Endothelial cell of umbilical vein (primary cell): Measurements from ENCODE around the gene INPP5A. TPM values are rescaled to one million over a fixed set of nuclear protein-coding genes. Genes with fewer than 3 reads are reported as not detected.

ENCODE experiments used
- BruUV-seq: library from RNA; stranded (reverse); fragments of 400-500 nt; replicated peaks from 2 replicates; lab custom pipeline; 2021; lab: Mats Ljungman, UMichigan
- CTCF ChIA-PET: fragments of 300-600, 350-600 bp; sonication (Branson Sonifier 250); formaldehyde crosslinking; loops from one replicate; lab custom pipeline; 2021; ENCODE audit warnings: antibody characterized with exemption, inconsistent platforms; lab: Charles Lee
- POLR2A ChIA-PET: fragments of 300-600, 350-600 bp; sonication (Branson Sonifier 250); formaldehyde crosslinking; loops from one replicate; lab custom pipeline; 2021; ENCODE audit warnings: antibody characterized with exemption, inconsistent platforms; lab: Charles Lee
- DNase-seq: peaks from one replicate; pipeline ENCODE4 v3.0.0-alpha.2; 2011; ENCODE audit warnings: low read depth, low spot score
- FAIRE-seq: peaks from 2 replicates; lab custom pipeline; 2011; peaks lifted over from hg19 to GRCh38; lab: Jason Lieb, UNC
- H2AFZ ChIP-seq: 2 replicates; pipeline ENCODE4 v1.6.0; 2012; ENCODE audit warnings: low read depth, low read length, control low read depth, inconsistent platforms
- H3K27ac ChIP-seq: 2 replicates; pipeline ENCODE4 v1.5.1; 2011; ENCODE audit warnings: low read depth, mild to moderate bottlenecking, control low read depth, low read length, moderate library complexity; ENCODE audit not compliant: insufficient read depth
- H3K27me3 ChIP-seq, 2 experiments: 2 replicates each; pipeline versions ENCODE4 v1.6.0 to v1.6.1; 2011; ENCODE audit warnings: low read length in 2 of 2, mixed read lengths in 1 of 2; ENCODE audit not compliant: control insufficient read depth in 2 of 2, insufficient read depth in 2 of 2
- H3K36me3 ChIP-seq, 2 experiments: 2 replicates in 1 of 2; 3 replicates in 1 of 2; pipeline ENCODE4 v1.5.1; 2011; ENCODE audit warnings: low read length in 2 of 2, mild to moderate bottlenecking in 1 of 2, moderate library complexity in 1 of 2; ENCODE audit not compliant: control insufficient read depth in 2 of 2, insufficient read depth in 2 of 2; ENCODE audit errors: extremely low read depth in 1 of 2
- H3K4me1 ChIP-seq: 3 replicates; pipeline ENCODE4 v1.5.1; 2011; ENCODE audit warnings: mild to moderate bottlenecking, low read length; ENCODE audit not compliant: control insufficient read depth, insufficient read depth; ENCODE audit errors: extremely low read depth
- H3K4me2 ChIP-seq: 2 replicates; pipeline ENCODE4 v1.6.1; 2011; ENCODE audit warnings: low read length, control low read depth, mixed read lengths; ENCODE audit not compliant: insufficient read depth
- H3K4me3 ChIP-seq, 3 experiments: fragments of 200-600 bp in 1 of 3; sonication (generic), shearing (Covaris generic) in 1 of 3; replicated peaks in 1 of 3; 2 replicates each; pipeline ENCODE4 v1.5.1; 2011 to 2016; ENCODE audit warnings: control low read depth in 3 of 3, low read length in 3 of 3, mild to moderate bottlenecking in 2 of 3, inconsistent platforms in 1 of 3, low read depth in 1 of 3, moderate library complexity in 1 of 3; ENCODE audit not compliant: insufficient read depth in 1 of 3
- H3K79me2 ChIP-seq: 2 replicates; pipeline ENCODE4 v1.6.0; 2012; ENCODE audit warnings: low read length, inconsistent platforms; ENCODE audit not compliant: control insufficient read depth, insufficient read depth
- H3K9ac ChIP-seq: replicated peaks from 2 replicates; pipeline ENCODE3; 2011; ENCODE audit warnings: low read length, control low read depth; ENCODE audit not compliant: insufficient read depth; ENCODE audit errors: extremely low read depth
- H3K9me1 ChIP-seq: replicated peaks from 3 replicates; pipeline ENCODE4 v1.6.0; 2011; ENCODE audit warnings: mild to moderate bottlenecking, low read length; ENCODE audit not compliant: control insufficient read depth, insufficient read depth; ENCODE audit errors: extremely low read depth
- H3K9me3 ChIP-seq: replicated peaks from 2 replicates; pipeline ENCODE4 v1.5.1; 2012; ENCODE audit warnings: low read length, inconsistent platforms; ENCODE audit not compliant: control insufficient read depth, insufficient read depth
- H4K20me1 ChIP-seq: replicated peaks from 2 replicates; pipeline ENCODE3; 2011; ENCODE audit warnings: mild to moderate bottlenecking, low read length; ENCODE audit not compliant: control insufficient read depth, insufficient read depth; ENCODE audit errors: extremely low read depth
- CTCF ChIP-seq, 2 donors: IDR thresholded peaks; 1 replicate in 1 of 2; 2 replicates in 1 of 2; pipeline ENCODE4 v1.5.1; 2011; ENCODE audit warnings: low read length in 2 of 2, mild to moderate bottlenecking in 2 of 2, moderate library complexity in 2 of 2, control low read depth in 1 of 2, inconsistent platforms in 1 of 2, low read depth in 1 of 2; ENCODE audit not compliant: insufficient read depth in 1 of 2; ENCODE audit errors: extremely low read depth in 1 of 2
- EZH2 ChIP-seq: IDR thresholded peaks from 2 replicates; pipeline ENCODE4 v1.6.1; 2012; ENCODE audit warnings: borderline replicate concordance, low read depth, mild to moderate bottlenecking, moderate library complexity, low read length, inconsistent platforms; ENCODE audit not compliant: severe bottlenecking
- FOS ChIP-seq: IDR thresholded peaks from 2 replicates; pipeline ENCODE4 v1.6.1; 2011; ENCODE audit warnings: mild to moderate bottlenecking, low read length, moderate library complexity, borderline replicate concordance; ENCODE audit not compliant: insufficient read depth
- GATA2 ChIP-seq: IDR thresholded peaks from 2 replicates; pipeline ENCODE4 v1.7.0; 2011; ENCODE audit warnings: low read depth, mild to moderate bottlenecking, moderate library complexity, mixed read lengths, low read length; ENCODE audit not compliant: insufficient read length, insufficient read depth
- JUN ChIP-seq: IDR thresholded peaks from 2 replicates; pipeline ENCODE4 v1.6.1; 2011; ENCODE audit warnings: borderline replicate concordance, low read depth; ENCODE audit not compliant: insufficient read length, insufficient read depth
- MAX ChIP-seq: IDR thresholded peaks from 2 replicates; pipeline ENCODE4 v1.6.1; 2011; ENCODE audit not compliant: insufficient read depth, insufficient read length
- MYC ChIP-seq: IDR thresholded peaks from one replicate; pipeline ENCODE4 v1.6.1; 2011; ENCODE audit warnings: mild to moderate bottlenecking, low read depth, low read length
- POLR2A ChIP-seq: IDR thresholded peaks from 2 replicates; pipeline ENCODE4 v1.6.1; 2012; ENCODE audit warnings: low read depth, mild to moderate bottlenecking, control low read depth, low read length
- POLR2AphosphoS5 ChIP-seq: IDR thresholded peaks from 2 replicates; pipeline ENCODE4 v1.6.1; 2012; ENCODE audit warnings: low read depth, mild to moderate bottlenecking, control low read depth, low read length, moderate library complexity; ENCODE audit not compliant: insufficient read depth
- dilution Hi-C: fragments of 300-500 bp; cut with MboI; formaldehyde crosslinking; loops from one replicate; pipeline ENCODE4 v1.15.0; 2019; ENCODE audit warnings: low sequenced_read_pairs; ENCODE audit not compliant: extremely low pct_ligation_motif_present
- intact Hi-C: fragments of 100-400 bp; cut with micrococcal nuclease; formaldehyde crosslinking; loops from one replicate; pipeline ENCODE4 v1.10.0; 2022
- polyA plus RNA-seq, 4 experiments: library from polyadenylated mRNA; depleted of rRNA in 3 of 4; stranded (reverse) in 3 of 4; unstranded in 1 of 4; fragments of >200 nt; gene quantifications; 2 replicates each; pipeline versions ENCODE4 v1.2.1 to v1.2.3, GENCODE V29; 2011 to 2012; ENCODE audit warnings: missing spikeins in 1 of 4
- total RNA-seq: library from RNA; stranded (reverse); gene quantifications from 2 replicates; pipeline ENCODE4 v1.2.3, GENCODE V29; 2021

The INPP5A gene
- total and polyA plus RNA-seq, 2 donors (not counting 3 experiments of a cell fraction or from before 2014, with no cell fraction given) = 22.9 to 33.2 TPM

- POLR2A ChIA-PET = no interaction called here
- dilution Hi-C loops (no loop called here), intact Hi-C loops (loop anchor here (5.0 kb wide), 1 partner anchor 53 kb away; no protein-coding TSS in a partner anchor)
- DNase-seq (no peak), FAIRE-seq (no peak)
- Histone ChIP-seq H3K27me3 (no peaks in the 10 kb centered on the region), H3K9ac (no peak overlapping the region), H3K9me3 (no peaks in the 10 kb centered on the region), H3K27ac (no peak overlapping the region), H3K9me1 (no peaks in the 10 kb centered on the region), H3K79me2 (no peaks in the 10 kb centered on the region), H2AFZ (no peak overlapping the region), H4K20me1 (no peaks in the 10 kb centered on the region), H3K4me1 (peaks cover 27% of the 10 kb centered on the region), H3K4me2 (no peak overlapping the region), H3K4me3 (no peak overlapping the region), H3K36me3 (no peaks in the 10 kb centered on the region)
- TF ChIP-seq JUN (no peak), POLR2AphosphoS5 (no peak), MYC (no peak), FOS (no peak), POLR2A (no peak), GATA2 (no peak), EZH2 (no peak), CTCF (IDR thresholded peaks at IDR 0.05; ENCODE audit: extremely low read depth in 1 of 2, insufficient read depth in 1 of 2, low read depth in 1 of 2, low read length in 2 of 2) (no peak), MAX (no peak)
- CTCF ChIA-PET = no interaction called here
- BruUV-seq = no TSS peak
These were observed 36.7 kb downstream of the INPP5A start for GRCh38 chr10:132574288-132574687.
